M059J (cell line): Measurements from ENCODE around the gene STAT1. TPM values are rescaled to one million over a fixed set of nuclear protein-coding genes. Genes with fewer than 3 reads are reported as not detected.

ENCODE experiments used
- DNase-seq: peaks from one replicate; pipeline ENCODE4 v3.0.0-alpha.2; 2012; ENCODE audit warnings: low read depth
- total RNA-seq: library from RNA; depleted of rRNA; stranded (reverse); fragments of >200 nt; shearing (Covaris generic); gene quantifications from 2 replicates; pipeline ENCODE4 v1.2.3, GENCODE V29; 2014

STAT1 gene
- total RNA-seq, 1 experiment from 2014 or later, result 537 TPM

GRCh38 chr2:191031256-191031655, 17.3 kb upstream of the STAT1 start:
- DNase-seq, result no peak

GRCh38 chr2:191030521-191031154, 16.7 kb upstream of the STAT1 start:
- DNase-seq, result peak; percentile 38

- no peak for DNase-seq
These were observed 15.4 kb upstream of the STAT1 start for GRCh38 chr2:191029280-191029950.

GRCh38 chr2:191026377-191026776, 12.4 kb upstream of the STAT1 start:
- peak; percentile 62 for DNase-seq

GRCh38 chr2:191025135-191025534, 11.2 kb upstream of the STAT1 start:
- no peak for DNase-seq

- DNase-seq, result no peak
These were observed 9.3 kb upstream of the STAT1 start for GRCh38 chr2:191023235-191023679.

- DNase-seq, result peak; percentile 61
These were observed 6.9 kb upstream of the STAT1 start for GRCh38 chr2:191020742-191021381.

- DNase-seq, result peak; percentile 95
These were observed 6.3 kb upstream of the STAT1 start for GRCh38 chr2:191020221-191020741.

- no peak for DNase-seq
These were observed 5.4 kb upstream of the STAT1 start for GRCh38 chr2:191019376-191019775.

- no peak for DNase-seq
These were observed 4.7 kb upstream of the STAT1 start for GRCh38 chr2:191018643-191019119.

- DNase-seq, result no peak
These were observed 4.1 kb upstream of the STAT1 start for GRCh38 chr2:191018048-191018447.

GRCh38 chr2:191015831-191016230, 1.9 kb upstream of the STAT1 start:
- no peak for DNase-seq

- no peak for DNase-seq
These were observed 1.3 kb upstream of the STAT1 start for GRCh38 chr2:191015239-191015638.

GRCh38 chr2:191014653-191015020, 666 bp upstream of the STAT1 start:
- no peak for DNase-seq

GRCh38 chr2:191013682-191013931, 364 bp downstream of the STAT1 start:
- no peak for DNase-seq

GRCh38 chr2:191012845-191013681, 908 bp downstream of the STAT1 start:
- no peak for DNase-seq

GRCh38 chr2:191012346-191012745, 1.6 kb downstream of the STAT1 start:
- DNase-seq, result no peak

- DNase-seq, result no peak
These were observed 2.8 kb downstream of the STAT1 start for GRCh38 chr2:191010887-191011885.

- DNase-seq, result peak; percentile 44
These were observed 4.2 kb downstream of the STAT1 start for GRCh38 chr2:191009541-191010374.

- DNase-seq, result no peak
These were observed 5.7 kb downstream of the STAT1 start for GRCh38 chr2:191008286-191008685.
